GM18867 (cell line): ENCODE data around the gene GPR42.

Experiments used
- ATAC-seq: cut with Tn5 transposase; IDR thresholded peaks from one replicate; pipeline ENCODE4 v1.9.1; 2021; ENCODE audit warnings: mild to moderate bottlenecking, moderate library complexity; ENCODE audit not compliant: unreplicated experiment

GPR42 gene

GRCh38 chr19:35370722-35371121 is at the start of gene GPR42:
Gene GPR42 (plus strand): TSS chr19:35371068. CDS start chr19:35371360, 292 bp downstream.
- ATAC-seq, result no peak

GRCh38 chr19:35321291-35321690 is 49.6 kb upstream of the GPR42 start:
- no peak for ATAC-seq

GRCh38 chr19:35322014-35322413 is 48.9 kb upstream of the GPR42 start:
- ATAC-seq, result no peak

GRCh38 chr19:35327642-35328041 is 43.2 kb upstream of the GPR42 start:
- ATAC-seq, result no peak

- no peak for ATAC-seq
Observed at GRCh38 chr19:35328851-35329285, 42.0 kb upstream of the GPR42 start, which contains the start of gene CD22. Gene CD22 (plus strand): TSS chr19:35329187. CDS start chr19:35332041, 2,854 bp downstream.

GRCh38 chr19:35329323-35329722 is 41.5 kb upstream of the GPR42 start:
- no peak for ATAC-seq

- peak; percentile 61 for ATAC-seq
Observed at GRCh38 chr19:35330475-35330874, 40.4 kb upstream of the GPR42 start.

GRCh38 chr19:35331551-35332214 is 39.2 kb upstream of the GPR42 start:
- no peak for ATAC-seq

- no peak for ATAC-seq
Observed at GRCh38 chr19:35332817-35333216, 38.1 kb upstream of the GPR42 start.

- no peak for ATAC-seq
Observed at GRCh38 chr19:35334144-35334753, 36.6 kb upstream of the GPR42 start.

- ATAC-seq, result no peak
Observed at GRCh38 chr19:35336166-35336955, 34.5 kb upstream of the GPR42 start.

- ATAC-seq, result no peak
Observed at GRCh38 chr19:35337097-35337983, 33.5 kb upstream of the GPR42 start.

- ATAC-seq, result no peak
Observed at GRCh38 chr19:35337984-35338296, 32.9 kb upstream of the GPR42 start.

- no peak for ATAC-seq
Observed at GRCh38 chr19:35340431-35340830, 30.4 kb upstream of the GPR42 start.

- no peak for ATAC-seq
Observed at GRCh38 chr19:35341006-35341405, 29.9 kb upstream of the GPR42 start.

GRCh38 chr19:35341565-35342225 is 29.2 kb upstream of the GPR42 start:
- no peak for ATAC-seq

- ATAC-seq, result no peak
Observed at GRCh38 chr19:35342430-35342829, 28.4 kb upstream of the GPR42 start.

- ATAC-seq, result no peak
Observed at GRCh38 chr19:35344511-35345031, 26.3 kb upstream of the GPR42 start.

- no peak for ATAC-seq
Observed at GRCh38 chr19:35345671-35346111, 25.2 kb upstream of the GPR42 start.
